ENCODE data around the gene MYRF.

The MYRF gene

GRCh38 chr11:61778920-61779650, 26.6 kb downstream of the MYRF start:
- H4K20me1 ChIP-seq (ENCODE audit: control insufficient read depth, insufficient read depth, low read depth, low read length), result no peaks in the 10 kb centered on the region
- no peaks in the 10 kb centered on the region for H3K36me3 ChIP-seq (ENCODE audit: control insufficient read depth, low read length)
- H3K79me2 ChIP-seq (ENCODE audit: control insufficient read depth, low read length), result no peaks in the 10 kb centered on the region
- H3K27me3 ChIP-seq (ENCODE audit: control insufficient read depth, low read length), result peaks cover 11% of the 10 kb centered on the region
- no peak overlapping the region for H3K4me2 ChIP-seq (ENCODE audit: low read length)
- peaks cover 13% of the 10 kb centered on the region for H3K4me1 ChIP-seq (ENCODE audit: control insufficient read depth, low read length)
- TF ChIP-seq CTCF (IDR thresholded peaks at IDR 0.05; ENCODE audit: low read depth, low read length, poor library complexity, severe bottlenecking) (no peak), EZH2phosphoT487 (IDR thresholded peaks at IDR 0.05; ENCODE audit: borderline replicate concordance, low read length) (no peak)
- no peaks in the 10 kb centered on the region for H3F3A ChIP-seq (ENCODE audit: control insufficient read depth, insufficient read depth)
- H3K4me3 ChIP-seq (ENCODE audit: low read length), result no peak overlapping the region
- H3K27ac ChIP-seq (ENCODE audit: low read depth, low read length), result no peak overlapping the region
- no peaks in the 10 kb centered on the region for H3K9me3 ChIP-seq (ENCODE audit: control insufficient read depth, insufficient read depth, low read length)
- no peaks in the 10 kb centered on the region for H3K9me2 ChIP-seq (replicated peaks; ENCODE audit: control insufficient read depth, low read length)

- Histone ChIP-seq H3K4me1 (ENCODE audit: control insufficient read depth, low read length) (peaks cover 13% of the 10 kb centered on the region), H3K27ac (ENCODE audit: low read depth, low read length) (no peak overlapping the region), H3K79me2 (ENCODE audit: control insufficient read depth, low read length) (no peaks in the 10 kb centered on the region), H3K36me3 (ENCODE audit: control insufficient read depth, low read length) (no peaks in the 10 kb centered on the region), H3F3A (ENCODE audit: control insufficient read depth, insufficient read depth) (no peaks in the 10 kb centered on the region), H3K9me2 (replicated peaks; ENCODE audit: control insufficient read depth, low read length) (no peaks in the 10 kb centered on the region), H3K4me2 (ENCODE audit: low read length) (no peak overlapping the region), H3K9me3 (ENCODE audit: control insufficient read depth, insufficient read depth, low read length) (no peaks in the 10 kb centered on the region), H3K27me3 (ENCODE audit: control insufficient read depth, low read length) (peaks cover 11% of the 10 kb centered on the region), H3K4me3 (ENCODE audit: low read length) (no peak overlapping the region), H4K20me1 (ENCODE audit: control insufficient read depth, insufficient read depth, low read depth, low read length) (no peaks in the 10 kb centered on the region)
- TF ChIP-seq CTCF (IDR thresholded peaks at IDR 0.05; ENCODE audit: low read depth, low read length, poor library complexity, severe bottlenecking), result no peak
- no peak for TF ChIP-seq EZH2phosphoT487 (IDR thresholded peaks at IDR 0.05; ENCODE audit: borderline replicate concordance, low read length)
Observed at GRCh38 chr11:61779666-61780525, 27.5 kb downstream of the MYRF start.

- no peak overlapping the region for H3K4me2 ChIP-seq (ENCODE audit: low read length)
- no peaks in the 10 kb centered on the region for H3K9me2 ChIP-seq (replicated peaks; ENCODE audit: control insufficient read depth, low read length)
- TF ChIP-seq CTCF (IDR thresholded peaks at IDR 0.05; ENCODE audit: low read depth, low read length, poor library complexity, severe bottlenecking) (no peak), EZH2phosphoT487 (IDR thresholded peaks at IDR 0.05; ENCODE audit: borderline replicate concordance, low read length) (no peak)
- H3K27ac ChIP-seq (ENCODE audit: low read depth, low read length), result no peak overlapping the region
- H3K27me3 ChIP-seq (ENCODE audit: control insufficient read depth, low read length), result peaks cover 11% of the 10 kb centered on the region
- peaks cover 1% of the 10 kb centered on the region; the same call in 1 of the 2 replicates for H3K36me3 ChIP-seq (ENCODE audit: control insufficient read depth, low read length)
- H3K9me3 ChIP-seq (ENCODE audit: control insufficient read depth, insufficient read depth, low read length), result no peaks in the 10 kb centered on the region
- H3K4me3 ChIP-seq (ENCODE audit: low read length), result no peak overlapping the region
- no peaks in the 10 kb centered on the region for H4K20me1 ChIP-seq (ENCODE audit: control insufficient read depth, insufficient read depth, low read depth, low read length)
- no peaks in the 10 kb centered on the region for H3F3A ChIP-seq (ENCODE audit: control insufficient read depth, insufficient read depth)
- peaks cover 13% of the 10 kb centered on the region for H3K4me1 ChIP-seq (ENCODE audit: control insufficient read depth, low read length)
- no peaks in the 10 kb centered on the region for H3K79me2 ChIP-seq (ENCODE audit: control insufficient read depth, low read length)
Observed at GRCh38 chr11:61780581-61781162, 28.2 kb downstream of the MYRF start.
